Hypothalamus (tissue), 51 donors: ENCODE measurements around the gene UBA7.
"Not testable (repeated sequence)": the region's sequence is repeated elsewhere in the genome, so short reads cannot be mapped to it uniquely, and the experiment has no call there.

Experiments
- DNase-seq, 51 donors: peaks; one replicate each; lab custom pipeline; 2025; lab: John Stamatoyannopoulos, UW

The UBA7 gene

DNA sequence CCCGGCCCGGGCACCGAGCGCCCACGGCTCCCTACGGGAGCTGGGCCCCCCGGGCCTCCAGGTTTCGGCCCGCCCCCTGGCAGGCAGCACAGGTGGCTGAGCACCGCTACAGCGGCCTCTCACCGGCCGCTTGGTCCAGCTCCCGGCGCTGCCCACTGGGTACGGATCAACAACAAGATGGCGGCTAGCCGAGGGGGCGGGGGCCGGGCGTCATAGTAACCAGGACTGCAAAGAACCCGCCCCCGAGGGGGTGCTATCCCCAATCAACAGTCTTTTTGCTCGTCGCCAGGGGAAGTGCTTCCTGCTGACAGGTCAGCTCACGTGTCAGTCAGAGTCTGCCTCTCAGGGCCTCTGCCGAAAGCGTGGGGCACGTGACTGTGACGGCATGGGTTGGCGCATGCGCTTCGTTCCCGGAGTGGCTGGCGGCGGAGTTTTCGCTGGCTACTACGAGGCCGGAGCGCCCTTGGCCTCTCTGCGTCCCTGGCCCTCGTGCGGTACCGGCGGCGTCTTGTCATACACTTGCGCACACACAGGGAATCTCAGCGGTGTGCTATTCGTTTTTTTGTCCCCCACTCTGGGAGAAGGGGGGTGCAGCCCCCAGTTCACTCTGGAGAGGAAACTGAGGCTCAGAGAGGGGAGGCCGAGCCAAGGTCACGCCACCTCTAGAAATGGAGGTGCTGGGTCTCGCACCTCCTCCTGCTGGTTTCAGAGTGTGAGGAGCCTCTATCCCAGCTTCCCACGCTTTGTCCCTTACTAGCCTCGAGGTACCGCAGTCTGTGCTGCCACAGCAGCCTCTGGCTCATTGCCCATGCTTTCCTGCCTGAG lies 27.2 kb downstream of the UBA7 start, which contains the start of gene IP6K1:
TSS of gene IP6K1 (minus strand) at position 186 of the 825 bp plus-strand sequence. CDS start 38,502 bp downstream, outside the sequence.
- DNase-seq = peak; percentile 92 to 100 (median 99)

GRCh38 chr3:49785565-49786356 lies 28.0 kb downstream of the UBA7 start:
- peak in 9 of 51 donors; percentile 48 to 75 (median 65) for DNase-seq

DNA sequence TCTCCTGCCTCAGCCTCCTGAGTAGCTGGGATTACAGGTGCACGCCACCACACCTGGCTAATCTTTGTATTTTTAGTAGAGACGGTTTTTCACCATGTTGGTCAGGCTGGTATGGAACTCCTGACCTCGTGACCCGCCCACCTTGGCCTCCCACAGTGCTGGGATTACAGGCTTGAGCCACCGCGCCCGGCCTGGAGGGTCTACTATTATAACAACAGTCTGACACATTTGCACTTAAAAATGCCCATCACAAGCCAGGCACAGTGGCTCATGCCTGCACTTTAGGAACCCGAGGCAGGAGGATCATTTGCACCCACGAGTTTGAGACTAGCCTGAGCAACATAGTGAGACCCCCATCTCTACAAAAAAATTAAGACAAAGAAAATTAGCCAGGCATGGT lies 31.5 kb downstream of the UBA7 start:
- not testable (repeated sequence) for DNase-seq

GRCh38 chr3:49781415-49782199 lies 32.1 kb downstream of the UBA7 start:
- DNase-seq = no peak

DNA sequence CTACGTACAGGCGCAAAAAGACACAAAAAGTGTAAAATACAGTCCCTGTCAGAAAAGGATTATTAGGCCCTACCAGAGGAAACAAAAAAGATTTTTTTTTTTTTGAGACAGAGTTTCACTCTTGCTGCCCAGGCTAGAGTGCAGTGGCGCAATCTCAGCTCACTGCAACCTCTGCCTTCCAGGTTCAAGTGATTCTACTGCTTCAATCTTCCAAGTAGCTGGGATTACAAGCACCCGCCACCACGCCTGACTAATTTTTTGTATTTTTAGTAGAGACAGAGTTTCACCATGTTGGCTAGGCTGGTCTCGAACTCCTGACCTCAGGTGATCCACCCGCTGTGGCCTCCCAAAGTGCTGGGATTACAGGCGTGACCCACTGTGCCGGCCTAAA lies 32.8 kb downstream of the UBA7 start:
- DNase-seq = not testable (repeated sequence)

- DNase-seq = peak in 4 of 51 donors; percentile 10 to 24 (median 16)
Observed at GRCh38 chr3:49780080-49780974, 33.4 kb downstream of the UBA7 start.

DNA sequence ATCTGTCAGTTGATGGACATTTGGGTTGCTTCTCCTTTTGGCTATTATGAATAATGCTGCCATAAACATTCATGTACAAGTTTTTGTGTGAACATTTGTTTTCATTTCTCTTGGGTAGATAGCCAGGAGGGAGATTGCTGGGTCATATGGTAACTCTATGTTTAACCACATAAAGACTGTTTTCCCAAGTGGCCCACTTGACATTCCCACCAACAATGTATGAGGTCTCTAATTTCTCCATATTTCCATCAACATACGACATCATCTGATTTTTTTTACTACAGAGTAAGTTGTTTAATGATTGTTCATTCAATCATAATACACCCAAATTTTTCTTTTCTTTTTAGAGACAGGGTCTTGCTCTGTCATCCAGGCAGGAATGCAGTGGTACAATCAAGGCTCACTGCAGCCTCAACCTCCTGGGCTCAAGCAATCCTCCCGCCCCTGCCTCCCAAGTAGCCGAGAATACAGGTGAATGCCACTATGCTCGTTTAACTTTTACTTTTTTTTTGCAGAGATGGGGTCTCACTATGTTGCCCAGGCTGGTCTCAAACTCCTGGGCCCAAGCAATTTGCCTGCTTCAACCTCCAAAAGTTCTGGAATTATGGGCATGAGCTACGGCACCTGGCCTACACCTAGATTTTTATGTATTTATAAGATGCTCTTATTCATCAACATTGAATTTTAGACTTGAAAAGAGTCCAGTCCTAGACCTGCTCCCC lies 34.2 kb downstream of the UBA7 start:
- no peak for DNase-seq

GRCh38 chr3:49776101-49776500 lies 37.7 kb downstream of the UBA7 start:
- DNase-seq = not testable (repeated sequence)

- peak in 31 of 51 donors; percentile 5 to 71 (median 34) for DNase-seq
Observed at GRCh38 chr3:49775538-49775937, 38.2 kb downstream of the UBA7 start.

DNA sequence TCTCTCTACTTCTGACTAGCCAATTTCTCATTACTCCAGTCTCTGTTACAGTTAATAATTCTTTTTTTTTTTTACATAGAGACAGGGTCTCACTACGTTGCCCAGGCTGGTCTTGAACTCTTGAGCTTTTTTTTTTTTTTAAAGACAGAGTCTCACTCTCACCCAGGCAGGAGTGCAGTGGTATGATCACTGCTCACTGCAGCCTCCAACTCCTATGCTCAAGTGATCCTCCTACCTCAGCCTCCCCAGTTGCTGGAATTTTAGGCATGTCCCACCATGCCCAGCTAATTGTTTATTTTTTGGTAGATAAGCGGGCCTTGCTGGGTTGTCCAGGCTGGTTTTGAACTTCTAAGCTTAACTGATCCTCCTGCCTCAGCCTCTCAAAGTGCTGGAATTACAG lies 41.0 kb downstream of the UBA7 start:
- no peak for DNase-seq

DNA sequence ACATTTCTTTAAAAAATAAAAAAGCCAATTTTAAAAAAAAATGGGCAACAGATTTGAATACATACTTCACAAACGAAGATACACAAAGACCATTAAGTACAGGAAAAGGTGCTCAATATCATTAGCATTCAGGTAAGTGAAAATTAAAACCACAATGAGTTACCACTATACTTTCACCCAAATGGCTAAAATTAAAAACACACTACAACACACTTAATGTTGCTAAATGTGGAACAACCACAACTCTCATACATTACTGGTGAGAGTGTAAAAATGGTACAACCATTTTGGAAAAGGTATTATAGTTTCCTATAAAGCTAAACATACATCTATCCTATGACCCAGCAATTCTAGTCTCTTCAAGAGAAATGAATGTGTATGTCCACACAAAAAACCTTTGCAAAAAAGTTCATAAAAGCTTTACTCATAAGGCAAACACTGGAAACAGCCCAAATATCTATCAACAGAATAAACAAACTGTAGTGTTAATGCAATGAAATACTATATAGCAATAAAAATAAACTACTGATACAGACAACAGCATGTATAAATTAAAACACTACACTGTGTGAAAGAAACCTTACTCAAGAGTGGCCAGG lies 42.3 kb downstream of the UBA7 start:
- no peak for DNase-seq

GRCh38 chr3:49769926-49770325 lies 43.8 kb downstream of the UBA7 start:
- no peak for DNase-seq

DNA sequence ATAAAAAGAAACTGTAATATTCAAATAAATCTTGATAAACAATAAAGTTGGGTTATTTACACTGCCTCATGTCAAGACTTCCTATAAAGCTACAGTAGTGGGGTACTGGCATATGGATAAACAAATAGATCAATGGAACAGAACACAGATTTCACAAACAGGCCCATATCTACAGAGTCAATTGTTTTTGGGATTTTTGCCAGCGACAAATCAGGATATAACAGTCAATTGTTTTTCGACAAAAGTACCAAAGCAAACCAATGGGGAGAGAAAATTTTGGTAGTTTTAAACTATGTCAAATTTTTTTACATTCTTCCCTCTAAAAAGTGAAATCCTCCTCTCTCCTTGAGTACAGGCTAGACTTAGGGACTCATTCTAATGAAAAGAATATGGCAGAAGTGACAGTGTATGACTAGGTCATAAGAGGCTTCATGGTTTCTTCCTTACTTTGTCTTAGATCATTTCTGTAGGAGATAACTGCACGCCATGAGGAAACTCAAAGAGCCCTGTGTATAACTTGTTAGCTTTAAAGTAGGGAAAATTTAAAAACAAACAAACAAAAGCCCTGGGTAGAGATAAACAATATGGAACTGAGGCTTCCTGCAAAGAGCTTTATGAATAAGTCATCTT lies 44.4 kb downstream of the UBA7 start:
- DNase-seq = no peak

DNA sequence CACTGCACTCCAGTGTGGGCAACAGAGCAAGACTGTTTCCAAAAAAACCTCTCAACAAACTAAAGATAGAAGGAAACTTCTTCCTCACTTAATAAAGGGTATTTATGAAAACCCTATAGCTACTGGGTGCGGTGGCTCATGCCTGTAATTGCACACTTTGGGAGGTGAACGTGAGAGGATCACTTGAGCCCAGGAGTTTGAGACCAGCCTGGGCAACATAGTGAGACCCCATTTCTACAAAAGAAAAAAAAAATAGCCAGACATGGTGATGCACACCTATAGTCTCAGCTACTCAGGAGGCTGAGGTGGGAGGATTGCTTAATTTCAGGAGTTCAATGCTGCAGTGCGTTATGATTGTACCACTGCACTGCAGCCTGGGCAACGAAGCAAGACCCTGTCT lies 49.8 kb downstream of the UBA7 start:
- DNase-seq = no peak

- DNase-seq = no peak
Observed at GRCh38 chr3:49761661-49762060, 52.1 kb downstream of the UBA7 start.

GRCh38 chr3:49759226-49759625 lies 54.5 kb downstream of the UBA7 start:
- no peak for DNase-seq

DNA sequence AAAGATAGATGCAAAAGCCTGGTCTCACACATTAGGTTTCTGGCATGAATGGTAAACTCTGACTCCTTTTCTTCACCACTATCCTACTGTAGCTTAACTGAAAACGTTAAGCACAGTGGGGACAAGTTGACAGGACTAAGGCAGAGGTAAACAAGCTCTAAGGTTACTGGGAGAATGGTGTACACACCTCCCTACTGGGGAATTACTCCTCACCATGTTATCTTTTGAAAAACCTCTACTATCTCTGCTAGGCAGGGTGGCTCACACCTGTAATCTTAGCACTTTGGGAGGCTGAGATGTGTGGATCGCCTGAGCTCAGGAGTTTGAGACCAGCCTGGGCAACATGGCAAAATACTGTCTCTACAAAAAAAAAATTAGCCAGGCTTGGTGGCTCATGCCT lies 56.6 kb downstream of the UBA7 start:
- no peak for DNase-seq

- no peak for DNase-seq
Observed at GRCh38 chr3:49756036-49756435, 57.7 kb downstream of the UBA7 start.
